NCI-H2227 (cell line): Measurements from ENCODE around the gene TRPC1.
"Not testable (repeated sequence)": the region's sequence is repeated elsewhere in the genome, so short reads cannot be mapped to it uniquely, and the experiment has no call there.

ENCODE experiments used
- DNase-seq: peaks from one replicate; lab custom pipeline; 2025; ENCODE audit not compliant: unreplicated experiment; lab: John Stamatoyannopoulos, UW

TRPC1 gene

DNA sequence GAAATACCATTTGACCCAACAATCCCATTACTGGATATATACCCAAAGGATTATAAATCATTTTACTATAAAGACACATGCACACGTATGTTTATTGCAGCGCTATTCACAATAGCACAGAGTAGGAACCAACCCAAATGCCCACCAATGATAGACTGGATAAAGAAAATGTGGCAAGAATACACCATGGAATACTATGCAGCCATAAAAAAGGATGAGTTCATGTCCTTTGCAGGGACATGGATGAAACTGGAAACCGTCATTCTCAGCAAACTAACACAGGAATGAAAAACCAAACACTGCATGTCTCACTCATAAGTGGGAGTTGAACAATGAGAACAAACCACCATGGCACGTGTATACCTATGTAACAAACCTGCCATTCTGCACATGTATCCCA, 26.7 kb downstream of the TRPC1 start:
- DNase-seq: not testable (repeated sequence)

GRCh38 chr3:142752605-142753004, 28.8 kb downstream of the TRPC1 start:
- DNase-seq: not testable (repeated sequence)

DNA sequence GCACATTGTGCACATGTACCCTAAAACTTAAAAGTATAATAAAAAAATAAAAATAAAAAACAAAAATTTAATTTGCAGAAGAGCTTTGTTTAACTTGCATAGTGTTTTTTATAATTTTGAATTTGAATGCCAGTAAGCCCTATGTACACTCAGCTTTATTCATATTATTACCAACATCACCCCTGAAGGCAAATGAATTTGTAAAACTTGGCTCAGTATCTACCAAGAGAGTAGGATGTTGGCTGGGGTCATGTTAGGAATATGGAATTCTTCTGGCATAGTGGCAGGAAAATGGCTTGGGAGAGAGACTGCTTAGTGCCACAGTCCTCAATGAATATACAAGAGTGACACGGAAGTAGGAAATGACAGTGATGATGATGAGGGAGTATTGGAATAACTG, 30.7 kb downstream of the TRPC1 start:
- DNase-seq: no peak

GRCh38 chr3:142768338-142768737, 44.5 kb downstream of the TRPC1 start:
- DNase-seq: no peak

DNA sequence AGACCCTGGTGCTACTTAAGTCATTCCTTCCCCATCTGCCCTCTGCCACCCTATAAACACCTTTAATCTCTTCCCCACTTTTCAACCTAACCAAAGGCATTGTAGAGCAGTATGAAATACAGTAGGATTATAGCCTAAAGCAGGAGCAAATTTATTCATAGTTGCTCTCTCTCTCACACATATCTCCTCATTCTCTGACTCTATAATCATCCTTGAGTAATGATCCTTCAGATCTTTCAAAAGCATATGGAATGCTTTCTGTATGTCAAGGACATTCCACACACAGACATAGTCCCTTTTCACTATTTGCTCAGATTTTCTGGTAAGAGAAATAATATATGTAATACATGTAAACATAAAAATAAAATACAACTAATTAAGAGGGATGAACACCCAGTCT, 54.1 kb downstream of the TRPC1 start:
- DNase-seq: no peak

- DNase-seq: no peak
Observed at GRCh38 chr3:142778541-142778940, 54.7 kb downstream of the TRPC1 start.

GRCh38 chr3:142779591-142779990, 55.8 kb downstream of the TRPC1 start:
- DNase-seq: no peak

- no peak for DNase-seq
Observed at GRCh38 chr3:142782616-142783015, 58.8 kb downstream of the TRPC1 start.

- DNase-seq: no peak
Observed at GRCh38 chr3:142784228-142784627, 60.4 kb downstream of the TRPC1 start.

DNA sequence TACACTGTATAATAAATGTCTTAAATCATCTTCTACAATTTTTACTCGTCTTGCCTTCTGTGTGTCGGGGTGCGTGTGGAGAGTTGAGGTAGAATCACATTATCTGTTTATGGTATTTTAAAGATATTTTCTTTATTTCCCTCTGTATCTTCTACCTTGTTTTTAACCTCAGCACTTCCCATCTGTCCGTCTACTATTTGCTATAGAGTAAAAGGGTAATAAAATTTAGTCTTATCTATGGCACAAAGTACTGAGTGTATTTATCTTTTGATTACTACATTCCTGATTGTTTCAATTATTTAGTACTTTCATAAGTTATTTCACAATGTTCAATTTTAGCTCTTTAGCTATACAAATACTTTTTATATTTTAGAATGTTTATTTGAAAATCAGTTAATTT, 62.2 kb downstream of the TRPC1 start:
- DNase-seq: no peak

GRCh38 chr3:142787719-142788118, 63.9 kb downstream of the TRPC1 start:
- no peak for DNase-seq

DNA sequence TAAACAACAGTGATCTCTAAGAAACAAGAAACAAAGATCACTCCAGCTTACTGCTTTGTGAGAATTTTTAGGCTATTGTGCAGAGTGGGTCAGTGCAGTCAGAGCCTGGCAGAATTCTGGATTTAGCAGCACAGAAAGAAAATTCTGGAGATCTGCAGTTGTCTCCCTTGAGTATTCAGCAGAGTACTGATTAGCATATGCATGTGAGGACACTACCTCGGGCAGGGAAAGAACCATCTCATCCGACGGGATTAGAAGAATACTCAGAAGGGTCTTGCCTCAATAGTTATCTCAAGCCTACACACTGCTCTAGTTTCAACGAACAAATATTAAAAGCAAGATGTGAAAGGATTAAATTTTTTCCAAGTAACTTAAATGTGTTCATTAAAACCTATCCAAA, 70.7 kb downstream of the TRPC1 start:
- DNase-seq: no peak

- no peak for DNase-seq
Observed at GRCh38 chr3:142795332-142795731, 71.5 kb downstream of the TRPC1 start.

- DNase-seq: no peak
Observed at GRCh38 chr3:142796823-142797222, 73.0 kb downstream of the TRPC1 start.

DNA sequence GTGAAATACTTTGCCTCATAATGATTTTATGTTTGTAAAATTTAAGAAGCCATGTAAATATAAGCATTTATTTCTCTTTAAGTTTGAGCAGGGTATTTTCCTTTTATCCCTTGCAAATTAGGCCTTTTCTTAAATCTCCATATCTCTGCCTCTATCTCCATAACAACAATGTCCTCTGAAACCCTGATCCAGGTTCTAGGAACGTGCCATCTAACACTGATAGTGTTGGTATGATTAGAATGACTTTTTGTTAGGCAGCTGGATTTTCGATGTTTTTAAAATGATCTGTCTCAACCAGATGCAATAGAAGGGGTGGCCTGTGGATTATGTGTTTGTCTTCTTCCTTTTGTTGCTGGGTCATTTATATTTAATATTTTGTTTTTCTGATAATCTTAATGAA, 77.9 kb downstream of the TRPC1 start:
- DNase-seq: no peak

GRCh38 chr3:142802891-142803290, 79.1 kb downstream of the TRPC1 start:
- DNase-seq: no peak

GRCh38 chr3:142808103-142808917, 84.5 kb downstream of the TRPC1 start:
- no peak for DNase-seq

- no peak for DNase-seq
Observed at GRCh38 chr3:142809259-142809658, 85.4 kb downstream of the TRPC1 start.

DNA sequence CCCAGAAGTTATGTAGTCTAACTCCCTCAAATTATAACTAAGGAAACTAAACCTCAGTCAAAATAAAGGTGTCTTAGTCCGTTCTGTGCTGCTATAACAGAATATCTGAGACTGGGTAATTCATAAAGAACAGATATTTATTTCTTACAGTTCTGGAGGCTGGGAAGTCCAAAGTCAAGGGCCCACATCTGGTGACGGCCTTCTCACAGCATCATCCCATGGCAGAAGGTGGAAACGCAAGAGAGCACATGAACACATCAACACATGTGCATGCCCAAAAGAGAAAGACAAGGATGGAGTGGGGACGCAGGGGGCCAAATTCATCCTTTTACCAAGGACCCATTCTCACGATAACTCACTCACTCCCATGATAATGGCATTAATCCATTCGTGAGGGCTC, 92.0 kb downstream of the TRPC1 start:
- DNase-seq: no peak

- no peak for DNase-seq
Observed at GRCh38 chr3:142817356-142817755, 93.5 kb downstream of the TRPC1 start.

- DNase-seq: no peak
Observed at GRCh38 chr3:142817897-142818296, 94.1 kb downstream of the TRPC1 start.

- DNase-seq: no peak
Observed at GRCh38 chr3:142818651-142819050, 94.8 kb downstream of the TRPC1 start.

DNA sequence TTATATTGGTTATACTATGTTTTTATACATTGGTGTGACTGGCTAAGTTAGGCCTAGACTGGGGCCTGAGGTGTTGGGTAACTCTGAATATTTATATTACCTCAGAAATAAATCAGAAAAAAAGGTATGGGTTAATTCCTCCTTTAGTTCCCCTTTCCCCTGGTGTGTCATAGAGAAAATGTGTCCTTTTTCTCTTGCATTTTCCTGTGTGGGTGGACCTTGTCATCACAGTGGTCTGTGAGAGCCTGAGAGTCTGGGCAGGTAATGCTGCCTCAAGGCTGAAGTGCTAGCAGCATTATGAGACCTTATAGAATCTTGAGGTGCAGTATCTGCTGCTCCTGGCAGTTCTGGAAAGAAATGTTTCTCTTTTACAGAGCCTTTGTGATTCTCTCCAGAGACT, 95.3 kb downstream of the TRPC1 start:
- DNase-seq: no peak
